Activated T-helper 2 cell treated with anti-CD3 and anti-CD28 coated beads, Interferon-gamma antibody, Interleukin-2, Interleukin-4, amounts not matched to agents 10 μg/mL and 5 μg/mL and 100 μg/mL, durations not matched to agents 14 hours and 24 hours and 36 hours (primary cell): Measurements from ENCODE around the gene PPP1R14C. TPM values are rescaled to one million over a fixed set of nuclear protein-coding genes. Genes with fewer than 3 reads are reported as not detected.
"Not testable (repeated sequence)": the region's sequence is repeated elsewhere in the genome, so short reads cannot be mapped to it uniquely, and the experiment has no call there.

ENCODE experiments used
- DNase-seq: peaks from one replicate; pipeline ENCODE4 v3.0.0; 2021; ENCODE audit warnings: low spot score
- H3K27ac Mint-ChIP-seq: one replicate; pipeline ENCODE4 v1.8.0; 2021; ENCODE audit warnings: mixed read lengths
- H3K27me3 Mint-ChIP-seq: one replicate; pipeline ENCODE4 v1.8.0; 2021; ENCODE audit warnings: low read depth, mixed read lengths
- H3K36me3 Mint-ChIP-seq: one replicate; pipeline ENCODE4 v1.8.0; 2021; ENCODE audit warnings: low read depth, mixed read lengths
- H3K4me1 Mint-ChIP-seq: one replicate; pipeline ENCODE4 v1.8.0; 2021; ENCODE audit warnings: low read depth, mixed read lengths
- H3K4me3 Mint-ChIP-seq: one replicate; pipeline ENCODE4 v1.8.0; 2021; ENCODE audit warnings: low read depth, mild to moderate bottlenecking, moderate library complexity, mixed read lengths
- H3K9me3 Mint-ChIP-seq: one replicate; pipeline ENCODE4 v1.8.0; 2021; ENCODE audit warnings: mixed read lengths
- intact Hi-C: fragments of 100-400 bp; cut with micrococcal nuclease; formaldehyde crosslinking; loops from one replicate; pipeline ENCODE4 v1.15.1; 2023
- total RNA-seq: library from RNA; stranded (reverse); gene quantifications from 2 replicates; pipeline ENCODE4 v1.2.3, GENCODE V29; 2022

PPP1R14C gene
- total RNA-seq, 1 donor from 2014 or later, result 0.23 TPM

GRCh38 chr6:150177952-150178520 lies 35.2 kb downstream of the PPP1R14C start:
- DNase-seq, result no peak
- intact Hi-C loops, result no loop called here
- Mint-ChIP-seq H3K36me3 (no peaks in the 10 kb centered on the region), H3K27me3 (peaks cover 11% of the 10 kb centered on the region), H3K9me3 (no peaks in the 10 kb centered on the region), H3K27ac (no peak overlapping the region), H3K4me1 (peaks cover 5% of the 10 kb centered on the region), H3K4me3 (no peak overlapping the region)

- no peak overlapping the region for H3K27ac Mint-ChIP-seq
- peaks cover 11% of the 10 kb centered on the region for H3K27me3 Mint-ChIP-seq
- no peak overlapping the region for H3K4me3 Mint-ChIP-seq
- no peaks in the 10 kb centered on the region for H3K36me3 Mint-ChIP-seq
- H3K9me3 Mint-ChIP-seq, result no peaks in the 10 kb centered on the region
- intact Hi-C loops, result no loop called here
- peaks cover 5% of the 10 kb centered on the region for H3K4me1 Mint-ChIP-seq
- no peak for DNase-seq
Observed at GRCh38 chr6:150179030-150179429, 36.2 kb downstream of the PPP1R14C start.

- H3K4me3 Mint-ChIP-seq, H3K4me1 Mint-ChIP-seq, DNase-seq, intact Hi-C loops, H3K36me3 Mint-ChIP-seq, H3K9me3 Mint-ChIP-seq, H3K27ac Mint-ChIP-seq: not testable (repeated sequence)
- peaks cover 11% of the 10 kb centered on the region for H3K27me3 Mint-ChIP-seq
Observed at GRCh38 chr6:150179907-150180424, 37.1 kb downstream of the PPP1R14C start.

GRCh38 chr6:150180517-150180916 lies 37.7 kb downstream of the PPP1R14C start:
- Mint-ChIP-seq H3K27ac (no peak overlapping the region), H3K27me3 (peaks cover 11% of the 10 kb centered on the region), H3K36me3 (no peaks in the 10 kb centered on the region), H3K4me3 (no peak overlapping the region), H3K9me3 (no peaks in the 10 kb centered on the region), H3K4me1 (peaks cover 10% of the 10 kb centered on the region)
- no peak for DNase-seq
- intact Hi-C loops, result no loop called here

- H3K27me3 Mint-ChIP-seq, result peaks cover 11% of the 10 kb centered on the region
- intact Hi-C loops, result no loop called here
- DNase-seq, result no peak
- H3K36me3 Mint-ChIP-seq, result no peaks in the 10 kb centered on the region
- H3K9me3 Mint-ChIP-seq, result no peaks in the 10 kb centered on the region
- peaks cover 10% of the 10 kb centered on the region for H3K4me1 Mint-ChIP-seq
- H3K4me3 Mint-ChIP-seq, result no peak overlapping the region
- H3K27ac Mint-ChIP-seq, result no peak overlapping the region
Observed at GRCh38 chr6:150182460-150183078, 39.7 kb downstream of the PPP1R14C start.

GRCh38 chr6:150183105-150183504 lies 40.3 kb downstream of the PPP1R14C start:
- peaks cover 10% of the 10 kb centered on the region for H3K4me1 Mint-ChIP-seq
- no peak overlapping the region for H3K27ac Mint-ChIP-seq
- intact Hi-C loops, result no loop called here
- H3K36me3 Mint-ChIP-seq, result no peaks in the 10 kb centered on the region
- no peak overlapping the region for H3K4me3 Mint-ChIP-seq
- H3K27me3 Mint-ChIP-seq, result peaks cover 12% of the 10 kb centered on the region
- no peaks in the 10 kb centered on the region for H3K9me3 Mint-ChIP-seq
- no peak for DNase-seq

GRCh38 chr6:150183966-150184365 lies 41.1 kb downstream of the PPP1R14C start:
- H3K4me3 Mint-ChIP-seq, result no peak overlapping the region
- no peaks in the 10 kb centered on the region for H3K36me3 Mint-ChIP-seq
- H3K9me3 Mint-ChIP-seq, result no peaks in the 10 kb centered on the region
- no peak overlapping the region for H3K27ac Mint-ChIP-seq
- no peak for DNase-seq
- peaks cover 13% of the 10 kb centered on the region for H3K27me3 Mint-ChIP-seq
- peaks cover 10% of the 10 kb centered on the region for H3K4me1 Mint-ChIP-seq
- intact Hi-C loops, result no loop called here

- H3K27me3 Mint-ChIP-seq, result peaks cover 21% of the 10 kb centered on the region
- no peaks in the 10 kb centered on the region for H3K9me3 Mint-ChIP-seq
- H3K27ac Mint-ChIP-seq, result no peak overlapping the region
- no peak overlapping the region for H3K4me3 Mint-ChIP-seq
- peaks cover 10% of the 10 kb centered on the region for H3K4me1 Mint-ChIP-seq
- DNase-seq, result no peak
- H3K36me3 Mint-ChIP-seq, result no peaks in the 10 kb centered on the region
- intact Hi-C loops, result no loop called here
Observed at GRCh38 chr6:150184850-150185731, 42.2 kb downstream of the PPP1R14C start.

- Mint-ChIP-seq H3K36me3 (no peaks in the 10 kb centered on the region), H3K4me1 (peaks cover 6% of the 10 kb centered on the region), H3K4me3 (no peak overlapping the region), H3K27me3 (peaks cover 18% of the 10 kb centered on the region), H3K9me3 (no peaks in the 10 kb centered on the region), H3K27ac (no peak overlapping the region)
- intact Hi-C loops, result no loop called here
- no peak for DNase-seq
Observed at GRCh38 chr6:150185732-150186117, 42.9 kb downstream of the PPP1R14C start.

GRCh38 chr6:150186129-150186898 lies 43.5 kb downstream of the PPP1R14C start:
- intact Hi-C loops, result no loop called here
- H3K36me3 Mint-ChIP-seq, result no peaks in the 10 kb centered on the region
- peaks cover 5% of the 10 kb centered on the region for H3K4me1 Mint-ChIP-seq
- H3K27ac Mint-ChIP-seq, result no peak overlapping the region
- no peaks in the 10 kb centered on the region for H3K9me3 Mint-ChIP-seq
- DNase-seq, result no peak
- H3K4me3 Mint-ChIP-seq, result no peak overlapping the region
- peaks cover 22% of the 10 kb centered on the region for H3K27me3 Mint-ChIP-seq

- H3K27ac Mint-ChIP-seq, H3K36me3 Mint-ChIP-seq, H3K4me1 Mint-ChIP-seq, DNase-seq, intact Hi-C loops, H3K9me3 Mint-ChIP-seq, H3K4me3 Mint-ChIP-seq: not testable (repeated sequence)
- peaks cover 23% of the 10 kb centered on the region for H3K27me3 Mint-ChIP-seq
Observed at GRCh38 chr6:150187433-150187832, 44.6 kb downstream of the PPP1R14C start.

GRCh38 chr6:150189122-150189521 lies 46.3 kb downstream of the PPP1R14C start:
- Mint-ChIP-seq H3K27me3 (peaks cover 30% of the 10 kb centered on the region), H3K9me3 (no peaks in the 10 kb centered on the region), H3K4me1 (peaks cover 5% of the 10 kb centered on the region), H3K27ac (no peak overlapping the region), H3K4me3 (no peak overlapping the region), H3K36me3 (no peaks in the 10 kb centered on the region)
- no peak for DNase-seq
- intact Hi-C loops, result no loop called here
